Esophagus mucosa (tissue), 1 donor: Measurements from ENCODE around the gene OR51F2. TPM values are rescaled to one million over a fixed set of nuclear protein-coding genes. Genes with fewer than 3 reads are reported as not detected.
"Not testable (repeated sequence)": the region's sequence is repeated elsewhere in the genome, so short reads cannot be mapped to it uniquely, and the experiment has no call there.

ENCODE experiments used
- ATAC-seq: fragments of 200-7000 bp; cut with Tn5 transposase; one replicate; pipeline ENCODE4 v1.9.1; 2020
- total RNA-seq: library from RNA; stranded (reverse); gene quantifications from one replicate; pipeline ENCODE4 v1.2.4, GENCODE V29; 2023
- donor health status: DM: yes; HTN: yes; CAD: no.

OR51F2 gene, protein sequence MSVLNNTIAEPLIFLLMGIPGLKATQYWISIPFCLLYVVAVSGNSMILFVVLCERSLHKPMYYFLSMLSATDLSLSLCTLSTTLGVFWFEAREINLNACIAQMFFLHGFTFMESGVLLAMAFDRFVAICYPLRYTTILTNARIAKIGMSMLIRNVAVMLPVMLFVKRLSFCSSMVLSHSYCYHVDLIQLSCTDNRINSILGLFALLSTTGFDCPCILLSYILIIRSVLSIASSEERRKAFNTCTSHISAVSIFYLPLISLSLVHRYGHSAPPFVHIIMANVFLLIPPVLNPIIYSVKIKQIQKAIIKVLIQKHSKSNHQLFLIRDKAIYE
- not detected for total RNA-seq

DNA sequence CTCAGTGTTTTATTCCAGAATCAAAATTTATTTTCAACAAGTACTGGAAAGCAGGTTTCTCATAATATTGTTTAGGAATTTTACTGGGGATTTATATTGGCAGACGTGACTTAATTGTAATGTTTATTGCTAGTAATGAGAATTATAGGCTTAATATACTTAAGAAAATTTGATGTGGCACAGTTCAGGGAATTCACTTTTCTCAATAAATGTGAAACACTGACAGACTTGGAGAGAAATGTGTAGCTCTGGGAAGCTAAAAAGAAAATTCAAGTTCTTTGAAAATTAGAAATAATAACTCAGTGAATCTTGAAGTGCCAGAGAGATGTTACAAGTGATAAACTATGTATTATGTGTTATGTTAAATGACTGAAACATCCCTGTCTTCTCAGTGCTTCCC is at the start of gene OR51F2:
Gene OR51F2, plus strand, starts transcription at position 301 of the 400 bp plus-strand sequence. CDS start 101 bp downstream, outside the sequence.
- no peak for ATAC-seq

GRCh38 chr11:4782454-4782853 is 38.7 kb upstream of the OR51F2 start:
- no peak for ATAC-seq

GRCh38 chr11:4797206-4797605 is 23.9 kb upstream of the OR51F2 start:
- ATAC-seq: no peak

- no peak for ATAC-seq
Observed at GRCh38 chr11:4798427-4799183, 22.5 kb upstream of the OR51F2 start.

DNA sequence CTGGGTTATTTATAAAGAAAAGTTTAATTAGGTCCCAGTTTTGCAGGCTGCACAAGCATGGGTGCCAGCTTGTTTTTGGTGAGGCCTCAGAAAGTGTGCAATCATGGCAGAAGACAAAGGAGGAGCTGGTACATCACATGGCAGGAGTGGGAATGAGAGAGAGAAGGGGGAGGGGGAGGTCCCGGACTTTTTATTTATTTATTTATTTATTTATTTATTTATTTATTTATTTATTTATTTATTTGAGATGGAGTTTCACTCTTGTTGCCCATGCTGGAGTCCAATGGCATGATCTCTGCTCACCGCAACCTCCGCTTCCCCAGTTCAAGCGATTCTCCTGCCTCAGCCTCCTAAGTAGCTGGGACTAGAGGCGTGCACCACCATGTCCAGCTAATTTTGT is 19.8 kb upstream of the OR51F2 start:
- ATAC-seq: not testable (repeated sequence)

DNA sequence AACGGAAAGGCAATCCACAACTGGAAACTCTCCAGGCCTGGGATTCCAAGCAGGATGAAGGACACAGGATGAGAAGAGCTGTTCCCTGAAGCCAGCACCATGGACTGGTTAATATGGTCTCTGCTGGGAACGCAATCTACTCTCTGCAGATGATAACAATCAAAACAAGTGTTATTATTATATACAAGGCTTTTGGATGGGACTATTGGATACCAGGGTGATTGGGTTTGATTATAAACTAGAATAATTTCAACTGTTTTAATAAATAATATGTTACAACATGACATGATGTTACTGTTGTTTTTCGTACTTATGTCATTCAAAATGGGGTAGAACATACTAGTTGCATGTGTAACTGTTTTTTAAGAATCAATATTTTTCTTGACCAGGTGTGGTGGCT is 16.8 kb upstream of the OR51F2 start, which contains the start of gene OR52R1:
Gene OR52R1, minus strand, starts transcription at position 101 of the 400 bp plus-strand sequence. Its CDS starts 0 bp downstream, at position 101.
- ATAC-seq: no peak

DNA sequence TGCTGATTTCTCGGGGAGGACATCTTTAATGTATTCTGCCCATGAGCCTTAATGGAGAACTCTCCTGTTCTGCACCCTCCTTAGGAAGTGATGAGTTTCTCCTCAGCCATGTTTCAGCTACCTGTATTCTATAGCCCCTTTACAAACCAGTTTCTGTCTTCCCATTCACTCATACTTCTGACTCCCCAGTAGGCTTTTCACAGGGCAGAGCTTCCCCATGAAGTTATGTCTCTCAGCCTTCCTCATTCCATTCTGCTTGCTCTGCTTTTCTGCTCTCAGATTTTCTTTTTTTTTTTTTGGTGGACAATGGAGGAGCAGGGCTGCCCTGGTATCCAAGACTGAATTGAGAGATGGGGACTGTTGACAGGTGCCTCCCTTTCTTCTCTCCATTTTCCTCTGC is 12.6 kb upstream of the OR51F2 start:
- ATAC-seq: no peak

- no peak for ATAC-seq
Observed at GRCh38 chr11:4809246-4809645, 11.9 kb upstream of the OR51F2 start.

- ATAC-seq: no peak
Observed at GRCh38 chr11:4825132-4825531, 4.0 kb downstream of the OR51F2 start.

DNA sequence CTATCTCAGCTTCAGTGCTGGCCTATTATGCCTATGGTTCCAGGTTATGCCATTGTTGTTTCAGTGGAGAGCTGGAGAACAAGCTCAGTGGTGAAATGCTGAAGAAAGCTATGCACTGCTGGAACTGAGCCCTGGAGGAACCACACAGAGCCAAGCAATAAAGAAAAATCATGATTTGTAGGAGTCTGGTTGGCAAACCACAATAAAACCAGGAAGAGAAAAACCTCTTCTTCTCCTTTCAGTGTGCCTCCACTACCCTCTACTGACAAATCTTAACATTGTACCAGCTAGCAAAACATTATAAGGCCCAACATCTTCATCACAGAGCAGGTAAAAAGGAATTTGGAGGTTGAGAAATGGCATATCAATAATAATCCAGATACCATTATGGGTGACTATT is 5.3 kb downstream of the OR51F2 start:
- no peak for ATAC-seq

GRCh38 chr11:4830346-4830745 is 9.2 kb downstream of the OR51F2 start:
- no peak for ATAC-seq

DNA sequence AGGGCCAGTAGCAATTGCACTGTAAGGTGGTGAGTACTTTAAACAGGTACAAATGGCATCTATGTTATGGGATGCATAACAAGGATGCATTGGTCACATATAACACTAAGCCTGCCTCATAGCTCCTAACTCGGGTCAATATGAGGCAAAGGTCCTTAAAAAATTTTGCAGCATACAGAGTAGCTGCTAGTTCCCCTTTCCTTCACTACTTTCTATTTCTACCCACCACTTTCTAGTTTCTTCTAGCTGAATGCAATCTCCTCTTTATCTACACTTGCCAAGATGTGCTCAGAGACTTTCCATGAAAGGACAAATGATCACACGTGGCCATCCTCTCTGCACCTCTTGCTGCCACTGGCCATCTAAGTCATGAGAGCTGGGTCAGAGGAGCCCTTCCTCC is 9.8 kb downstream of the OR51F2 start:
- no peak for ATAC-seq

DNA sequence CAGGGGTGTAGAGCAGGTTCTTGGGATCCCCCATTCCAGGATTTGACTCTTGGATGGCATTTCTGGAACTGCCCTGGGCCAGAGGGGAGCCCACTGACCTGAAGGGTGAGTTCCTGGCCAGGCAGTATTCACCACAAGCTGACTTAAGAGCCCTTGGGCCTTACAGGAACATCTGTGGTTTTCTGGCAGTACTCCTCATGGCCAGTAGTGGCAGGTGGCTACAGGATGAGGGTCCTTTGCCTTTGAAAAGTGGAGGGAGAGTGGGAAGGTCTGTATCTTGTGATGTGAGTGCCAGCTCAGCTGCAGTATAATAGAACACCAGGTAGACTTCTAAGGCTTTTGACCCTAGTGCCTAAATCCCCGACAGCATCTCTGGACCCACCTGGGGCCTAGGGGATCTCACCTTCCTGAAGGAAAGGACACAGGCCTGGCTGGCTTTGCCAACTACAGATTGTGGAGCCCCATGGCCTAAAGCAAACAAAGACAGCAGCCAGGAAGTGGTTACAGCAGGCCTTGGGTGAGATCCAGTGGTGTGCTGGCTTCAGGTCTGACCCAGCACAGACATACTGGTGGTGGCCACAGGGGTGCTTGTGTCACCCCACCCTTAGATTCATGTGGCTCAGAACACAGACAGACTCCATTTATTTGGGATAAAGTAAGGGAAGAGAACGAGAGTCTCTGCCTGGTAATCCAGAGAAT is 18.9 kb downstream of the OR51F2 start:
- ATAC-seq: no peak

- no peak for ATAC-seq
Observed at GRCh38 chr11:4848908-4849532, 27.9 kb downstream of the OR51F2 start, which contains the start of gene OR51S1. TSS of gene OR51S1 (minus strand) at chr11:4849208. CDS start at chr11:4849208, 0 bp downstream.

GRCh38 chr11:4851033-4851432 is 29.9 kb downstream of the OR51F2 start:
- ATAC-seq: no peak

DNA sequence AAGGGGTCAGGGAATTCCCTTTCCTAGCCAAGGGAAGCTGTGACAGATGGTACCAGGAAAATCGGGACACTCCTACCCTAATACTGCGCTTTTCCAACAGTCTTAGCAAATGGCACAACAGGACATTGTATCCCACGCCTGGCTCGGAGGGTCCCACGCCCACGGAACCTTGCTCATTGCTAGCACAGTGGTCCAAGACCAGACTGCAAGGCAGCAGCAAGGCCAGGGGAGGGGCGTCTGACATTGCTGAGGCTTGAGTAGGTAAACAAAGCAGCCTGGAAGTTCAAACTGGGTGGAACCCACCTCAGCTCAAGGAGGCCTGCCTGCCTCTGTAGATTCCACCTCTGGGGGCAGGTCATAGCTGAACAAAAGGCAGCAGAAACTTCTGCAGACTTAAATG is 33.2 kb downstream of the OR51F2 start:
- not testable (repeated sequence) for ATAC-seq

- no peak for ATAC-seq
Observed at GRCh38 chr11:4862447-4863236, 41.5 kb downstream of the OR51F2 start.

GRCh38 chr11:4863876-4864275 is 42.8 kb downstream of the OR51F2 start:
- no peak for ATAC-seq

DNA sequence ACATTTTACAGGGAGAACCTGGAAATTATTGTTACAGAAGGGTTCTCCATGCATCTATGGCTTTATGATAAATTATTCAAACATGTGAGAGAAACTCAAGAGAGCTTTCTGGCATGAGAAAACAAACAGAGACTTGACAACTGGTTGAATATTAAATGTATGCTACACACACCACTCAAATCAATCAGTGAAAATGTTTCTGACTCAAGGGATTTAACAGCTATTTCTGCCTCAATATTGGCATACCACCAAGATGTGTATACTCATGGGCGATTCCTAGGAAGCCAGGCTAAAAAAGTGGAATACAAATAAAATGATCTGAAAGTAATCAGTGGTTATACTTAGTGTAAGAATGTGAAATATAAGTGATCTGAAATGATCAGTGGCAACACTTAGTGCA is 44.7 kb downstream of the OR51F2 start:
- ATAC-seq: no peak
